H1 (cell line): Measurements from ENCODE around the gene USP6.
"Not testable (repeated sequence)": the region's sequence is repeated elsewhere in the genome, so short reads cannot be mapped to it uniquely, and the experiment has no call there.

Experiments used
- POLR2A ChIP-seq, 2 experiments: IDR thresholded peaks; 1 replicate in 1 of 2; 2 replicates in 1 of 2; pipeline ENCODE4 v1.6.1; 2011; ENCODE audit warnings: low read depth in 2 of 2, low read length in 2 of 2, mild to moderate bottlenecking in 2 of 2; ENCODE audit errors: control extremely low read depth in 1 of 2
- SIX5 ChIP-seq: IDR thresholded peaks from 2 replicates; pipeline ENCODE4 v1.6.1; 2011; ENCODE audit warnings: mild to moderate bottlenecking, low read depth, low read length
- TF ChIP-seq, protein P1 (sequence below), 3 experiments: IDR thresholded peaks; 1 replicate in 2 of 3; 2 replicates in 1 of 3; pipeline versions ENCODE4 v1.5.1 to v1.6.1; 2011; ENCODE audit warnings: low read length in 3 of 3, mild to moderate bottlenecking in 3 of 3, inconsistent platforms in 2 of 3, low read depth in 1 of 3, moderate library complexity in 1 of 3; ENCODE audit not compliant: insufficient read depth in 1 of 3; ENCODE audit errors: control extremely low read depth in 1 of 3

DNA sequence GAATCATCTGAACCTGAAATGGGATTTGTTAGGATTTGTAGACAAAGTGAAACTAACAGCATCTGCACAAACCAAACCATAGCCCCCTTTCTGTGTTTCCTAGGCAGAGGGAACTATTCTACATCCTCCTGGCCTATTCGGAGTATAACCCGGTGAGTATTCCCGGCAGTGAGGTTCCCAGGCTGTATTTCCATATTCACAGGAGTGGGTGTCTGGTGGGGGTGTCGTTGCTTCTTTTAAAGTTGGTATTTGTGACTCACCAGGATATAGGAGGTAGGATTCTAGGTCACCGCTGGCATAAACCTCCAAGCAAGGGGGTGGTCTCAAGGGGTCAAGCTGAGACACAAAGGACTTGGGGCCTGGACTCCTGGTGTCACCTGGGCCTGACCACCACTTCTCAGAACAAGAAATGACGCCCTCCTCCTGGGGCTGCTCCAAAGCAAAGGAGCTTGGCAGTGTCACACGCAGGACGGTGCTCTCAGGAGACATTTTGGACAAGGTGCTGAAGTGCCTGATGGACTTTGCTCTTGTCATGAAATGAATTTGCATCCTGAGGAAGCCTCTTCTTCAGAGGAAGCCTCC lies 19.4 kb downstream of the USP6 start:
- not testable (repeated sequence) for TF ChIP-seq SIX5; POLR2A (IDR thresholded peaks at IDR 0.05; ENCODE audit: control extremely low read depth in 1 of 2, low read depth in 2 of 2, low read length in 2 of 2)
- TF ChIP-seq, protein P1, sequence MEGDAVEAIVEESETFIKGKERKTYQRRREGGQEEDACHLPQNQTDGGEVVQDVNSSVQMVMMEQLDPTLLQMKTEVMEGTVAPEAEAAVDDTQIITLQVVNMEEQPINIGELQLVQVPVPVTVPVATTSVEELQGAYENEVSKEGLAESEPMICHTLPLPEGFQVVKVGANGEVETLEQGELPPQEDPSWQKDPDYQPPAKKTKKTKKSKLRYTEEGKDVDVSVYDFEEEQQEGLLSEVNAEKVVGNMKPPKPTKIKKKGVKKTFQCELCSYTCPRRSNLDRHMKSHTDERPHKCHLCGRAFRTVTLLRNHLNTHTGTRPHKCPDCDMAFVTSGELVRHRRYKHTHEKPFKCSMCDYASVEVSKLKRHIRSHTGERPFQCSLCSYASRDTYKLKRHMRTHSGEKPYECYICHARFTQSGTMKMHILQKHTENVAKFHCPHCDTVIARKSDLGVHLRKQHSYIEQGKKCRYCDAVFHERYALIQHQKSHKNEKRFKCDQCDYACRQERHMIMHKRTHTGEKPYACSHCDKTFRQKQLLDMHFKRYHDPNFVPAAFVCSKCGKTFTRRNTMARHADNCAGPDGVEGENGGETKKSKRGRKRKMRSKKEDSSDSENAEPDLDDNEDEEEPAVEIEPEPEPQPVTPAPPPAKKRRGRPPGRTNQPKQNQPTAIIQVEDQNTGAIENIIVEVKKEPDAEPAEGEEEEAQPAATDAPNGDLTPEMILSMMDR (IDR thresholded peaks at IDR 0.05; ENCODE audit: control extremely low read depth in 1 of 3, insufficient read depth in 1 of 3, low read depth in 1 of 3, low read length in 3 of 3): not testable (repeated sequence)
